ENCODE results near the gene NDOR1.

NDOR1 gene

DNA sequence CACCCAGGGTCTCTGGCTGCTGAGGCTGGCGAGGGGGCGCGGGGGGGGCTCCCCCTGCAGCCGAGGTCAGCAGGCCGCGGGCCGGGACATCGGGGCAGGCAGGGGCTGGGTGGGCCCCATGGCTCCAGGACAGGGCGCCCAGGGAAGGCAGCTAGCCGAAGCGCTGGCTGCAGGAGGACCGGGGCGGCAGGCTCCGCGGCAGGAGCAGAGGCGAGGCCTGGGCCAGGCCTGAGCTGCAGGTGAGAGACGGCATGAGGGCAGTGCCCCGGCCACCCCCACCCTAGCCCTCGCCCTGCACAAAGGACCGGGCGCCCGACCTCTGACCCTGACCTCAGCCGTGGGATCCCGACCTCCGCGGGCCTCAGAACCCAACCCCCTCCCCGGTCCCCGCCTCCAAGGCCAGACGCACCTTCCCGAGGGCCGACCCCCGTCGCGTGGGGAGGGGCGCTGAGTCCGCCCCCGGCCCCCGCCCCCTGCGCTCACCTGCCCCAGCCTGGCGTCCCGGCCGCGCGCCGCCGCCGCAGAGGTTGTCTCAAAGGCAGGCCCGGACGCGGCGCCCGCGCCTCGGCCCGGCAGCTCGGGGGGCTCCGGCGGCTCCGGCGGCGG, 16.1 kb downstream of the NDOR1 start:
- DNase-seq = no peak

DNA sequence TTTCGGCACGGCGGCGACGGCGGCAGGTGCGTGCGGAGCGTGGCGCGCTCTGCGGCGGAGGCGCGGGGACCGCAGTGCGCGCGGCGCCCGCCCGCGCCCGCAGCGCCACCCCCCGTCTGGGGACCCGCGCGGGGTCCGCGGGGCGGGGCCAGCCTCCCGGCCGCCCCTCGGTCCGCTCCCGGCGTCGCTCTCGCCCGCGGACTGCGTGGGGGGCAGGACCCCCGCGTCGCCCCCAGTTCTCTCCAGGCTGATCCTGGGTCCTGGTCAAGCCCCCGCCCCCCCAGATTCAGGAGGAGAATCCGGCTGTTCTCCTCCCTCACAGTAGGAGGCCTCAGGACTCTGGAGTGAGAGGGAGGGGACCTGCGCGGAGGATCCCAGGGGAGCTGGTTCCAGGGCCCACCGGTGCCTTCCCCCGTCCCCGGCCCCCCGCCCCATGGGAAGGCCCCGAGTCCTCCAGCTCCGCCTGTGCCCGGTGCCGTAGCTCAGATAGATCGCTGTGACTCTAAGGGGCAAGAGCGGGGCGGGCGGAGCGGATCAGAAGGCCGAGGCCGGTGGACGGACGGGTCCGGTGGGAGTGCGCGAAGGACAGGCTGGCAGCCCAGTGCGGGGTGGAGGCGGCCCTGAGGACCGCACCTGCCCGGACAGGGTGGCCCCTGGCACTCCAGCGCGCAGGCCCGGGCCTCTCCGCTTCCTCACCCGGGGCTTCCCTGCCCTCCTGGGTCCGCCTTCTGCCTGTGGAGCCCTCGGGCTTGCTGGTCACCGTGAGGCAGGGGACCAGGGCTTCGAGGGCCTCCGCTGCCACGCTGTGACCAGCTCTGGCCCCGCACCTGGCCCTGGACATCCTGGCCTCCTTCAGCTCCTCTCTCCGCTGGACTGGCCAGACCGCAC, 16.9 kb downstream of the NDOR1 start, which contains the start of gene RNF208:
TSS of gene RNF208 (minus strand) at position 51 of the 888 bp plus-strand sequence. CDS start 1,028 bp downstream, outside the sequence.
- DNase-seq = no peak

DNA sequence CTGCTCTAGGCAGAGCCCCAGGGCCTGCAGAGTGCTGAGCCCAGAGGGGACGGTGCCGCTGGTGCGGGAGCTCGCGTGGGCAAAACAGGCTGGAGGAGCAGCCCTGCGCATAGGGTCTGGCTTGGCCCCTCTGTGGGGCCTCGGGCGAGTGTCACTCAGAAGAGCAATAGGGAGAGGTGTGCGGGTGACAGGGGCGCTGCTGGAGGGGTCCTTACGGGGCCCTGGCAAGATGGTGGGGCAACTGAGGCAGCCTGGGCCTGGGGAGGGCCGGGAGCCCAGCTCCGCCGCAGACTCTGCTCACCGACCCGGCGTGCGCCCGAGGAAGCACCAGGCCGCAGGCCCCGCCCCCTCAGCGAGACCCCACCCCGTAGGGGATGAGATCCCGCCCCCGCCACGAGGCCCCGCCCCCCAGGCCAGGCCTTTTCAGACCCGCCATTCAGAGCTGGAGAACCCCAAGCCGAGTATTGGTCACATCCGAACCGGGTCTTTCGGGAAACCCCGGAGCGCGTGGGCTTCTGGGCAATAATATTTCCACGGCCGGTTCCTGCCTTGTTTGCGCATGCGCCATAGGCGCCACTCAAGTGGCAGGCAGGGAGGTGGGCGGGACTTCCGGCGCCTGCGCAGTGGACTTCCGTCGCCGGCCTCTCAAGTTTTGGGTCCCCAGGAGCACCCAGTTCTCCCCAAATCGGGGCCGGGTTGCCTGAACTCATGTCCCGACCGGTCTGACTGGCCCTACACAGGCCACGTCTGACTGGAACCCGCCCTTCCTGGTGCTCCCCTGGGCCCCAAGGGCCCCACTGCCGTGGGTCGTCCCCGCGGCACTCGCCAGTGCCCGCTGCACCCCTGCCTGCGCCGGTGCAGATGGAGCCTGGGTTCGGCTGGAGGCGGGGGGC, 17.8 kb downstream of the NDOR1 start:
- DNase-seq = peak; percentile 91

DNA sequence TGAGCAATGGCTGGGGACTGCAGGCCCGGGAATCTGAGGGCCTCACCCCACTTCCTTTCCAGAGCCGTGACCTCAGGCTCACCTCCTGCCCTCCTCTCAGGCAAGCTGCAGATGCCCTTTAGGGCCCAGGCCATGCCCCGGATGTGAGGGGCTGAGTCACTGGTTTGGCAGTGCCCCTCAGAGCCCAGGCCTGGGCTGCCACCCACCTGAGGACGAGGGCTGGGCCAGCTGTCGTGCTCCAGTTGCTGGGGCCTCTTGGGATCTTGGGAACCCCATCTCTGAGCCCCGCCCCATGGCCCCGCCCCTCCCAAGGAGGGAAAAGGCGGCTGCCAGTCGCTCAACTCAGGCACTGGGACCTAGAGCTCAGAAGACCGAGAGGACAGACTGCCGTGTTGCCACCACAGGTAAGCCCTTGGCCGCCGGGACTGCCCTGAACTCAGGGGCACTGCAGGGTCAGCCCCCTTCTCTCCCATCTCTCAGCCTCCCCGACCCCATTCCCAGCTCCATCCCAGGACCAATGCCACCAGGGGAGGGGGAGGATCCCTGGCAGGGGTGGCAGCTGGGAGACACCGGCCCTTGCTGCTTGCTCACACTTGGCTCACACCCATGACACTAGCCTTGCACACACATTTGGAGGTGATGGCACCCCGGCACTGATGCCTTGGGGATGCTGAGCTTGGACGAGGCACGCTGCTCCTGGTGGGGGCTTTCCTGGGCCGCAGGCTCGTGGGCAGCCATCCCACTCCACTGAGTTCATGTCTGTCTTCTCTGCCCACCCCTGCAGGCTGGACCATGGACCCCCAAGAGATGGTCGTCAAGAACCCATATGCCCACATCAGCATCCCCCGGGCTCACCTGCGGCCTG, 19.6 kb downstream of the NDOR1 start, which contains the start of gene CYSRT1:
TSS of gene CYSRT1 (plus strand) at position 345 of the 865 bp plus-strand sequence. CDS start at position 793, 448 bp downstream.
- no peak for DNase-seq

DNA sequence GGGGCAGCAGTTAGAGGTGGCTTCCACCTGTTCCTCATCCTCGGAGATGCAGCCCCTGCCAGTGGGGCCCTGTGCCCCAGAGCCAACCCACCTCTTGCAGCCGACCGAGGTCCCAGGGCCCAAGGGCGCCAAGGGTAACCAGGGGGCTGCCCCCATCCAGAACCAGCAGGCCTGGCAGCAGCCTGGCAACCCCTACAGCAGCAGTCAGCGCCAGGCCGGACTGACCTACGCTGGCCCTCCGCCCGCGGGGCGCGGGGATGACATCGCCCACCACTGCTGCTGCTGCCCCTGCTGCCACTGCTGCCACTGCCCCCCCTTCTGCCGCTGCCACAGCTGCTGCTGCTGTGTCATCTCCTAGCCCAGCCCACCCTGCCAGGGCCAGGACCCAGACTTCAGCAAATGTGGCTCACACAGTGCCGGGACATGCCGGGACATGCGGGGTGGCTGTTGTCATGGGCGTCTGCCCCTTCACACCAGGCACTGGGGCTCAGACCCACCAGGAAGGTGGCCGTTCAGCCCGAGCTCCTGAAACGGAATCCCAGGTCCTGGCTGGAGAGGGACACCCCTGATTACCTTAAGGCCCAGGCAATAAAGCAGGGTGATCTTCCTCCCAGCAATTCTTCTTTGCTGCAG, 20.3 kb downstream of the NDOR1 start:
- DNase-seq = no peak

DNA sequence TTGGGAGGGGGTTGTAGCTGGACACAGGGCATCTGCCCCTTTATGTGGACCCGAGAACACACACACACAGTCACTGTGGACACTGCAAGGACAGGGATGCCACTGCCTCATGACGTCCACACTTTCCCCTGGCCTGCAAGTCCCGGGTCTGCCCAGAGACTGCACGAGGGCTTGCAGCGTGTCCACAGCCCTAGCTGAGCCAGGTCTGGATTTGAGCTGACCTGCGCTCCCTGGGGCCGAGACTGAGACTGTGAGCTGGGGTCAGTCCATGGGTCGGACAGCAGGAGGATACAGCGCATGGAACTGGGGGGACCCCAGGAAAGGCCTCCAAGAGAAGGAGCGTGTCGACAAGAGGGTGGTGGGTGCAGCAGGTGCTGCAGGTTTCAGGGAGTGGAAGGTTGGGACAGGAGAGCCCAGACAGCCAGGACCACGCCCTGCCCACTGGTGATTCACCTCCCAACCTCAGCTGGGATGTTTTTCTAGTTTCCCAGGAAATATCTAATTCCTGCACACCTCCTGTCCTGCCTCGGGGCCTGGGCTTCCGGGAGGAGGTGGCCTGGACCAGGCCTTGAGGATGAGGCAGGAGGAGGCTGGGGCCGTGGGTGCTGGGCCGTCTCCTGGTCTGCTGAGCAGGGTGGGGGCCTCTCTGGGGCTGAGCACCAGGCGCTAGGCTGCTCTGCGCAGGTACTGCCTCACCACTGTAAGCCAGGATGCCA, 21.0 kb downstream of the NDOR1 start:
- no peak for DNase-seq

DNA sequence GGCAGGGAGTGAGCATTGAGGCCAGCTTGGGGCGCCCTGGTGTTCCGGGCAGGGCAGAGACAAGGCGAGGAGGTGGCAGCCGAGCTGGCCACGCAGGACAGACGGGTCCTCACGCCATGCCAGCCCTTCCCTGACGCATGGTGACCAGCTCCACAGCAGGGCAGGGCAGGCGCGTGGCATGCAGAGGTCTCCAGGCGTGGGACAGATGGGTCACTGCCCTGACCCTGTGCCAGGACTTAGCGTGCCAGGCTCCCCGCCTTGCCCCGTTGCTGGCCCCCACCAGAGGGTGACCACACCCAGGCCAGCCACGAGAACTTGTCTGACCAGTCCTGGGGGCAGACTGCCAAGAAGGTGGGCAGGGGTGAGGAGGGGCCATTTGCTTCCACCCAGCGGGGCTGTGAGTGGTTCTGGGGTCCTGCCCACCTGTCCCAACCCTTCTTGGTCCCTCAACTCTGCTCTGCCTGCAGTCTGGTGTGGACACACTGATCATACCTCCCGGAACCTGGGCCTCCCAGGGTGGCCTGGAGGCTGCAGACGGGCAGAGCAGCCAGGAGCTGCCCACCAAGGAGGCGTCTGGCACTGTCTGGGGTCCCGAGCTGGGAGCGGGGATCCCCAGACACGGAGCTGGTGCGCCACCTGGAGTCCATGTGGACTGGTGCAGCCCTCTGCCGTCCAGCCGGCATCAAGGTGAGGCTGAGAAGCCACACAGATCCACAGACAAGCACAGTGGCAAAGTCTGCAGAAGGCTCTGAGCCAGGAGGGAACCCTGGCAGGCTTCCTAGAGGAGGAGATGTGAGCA, 21.8 kb downstream of the NDOR1 start, which contains the start of gene RNF224:
TSS of gene RNF224 (plus strand) at position 449 of the 799 bp plus-strand sequence. CDS start 834 bp downstream, outside the sequence.
- DNase-seq = peak; percentile 54

DNA sequence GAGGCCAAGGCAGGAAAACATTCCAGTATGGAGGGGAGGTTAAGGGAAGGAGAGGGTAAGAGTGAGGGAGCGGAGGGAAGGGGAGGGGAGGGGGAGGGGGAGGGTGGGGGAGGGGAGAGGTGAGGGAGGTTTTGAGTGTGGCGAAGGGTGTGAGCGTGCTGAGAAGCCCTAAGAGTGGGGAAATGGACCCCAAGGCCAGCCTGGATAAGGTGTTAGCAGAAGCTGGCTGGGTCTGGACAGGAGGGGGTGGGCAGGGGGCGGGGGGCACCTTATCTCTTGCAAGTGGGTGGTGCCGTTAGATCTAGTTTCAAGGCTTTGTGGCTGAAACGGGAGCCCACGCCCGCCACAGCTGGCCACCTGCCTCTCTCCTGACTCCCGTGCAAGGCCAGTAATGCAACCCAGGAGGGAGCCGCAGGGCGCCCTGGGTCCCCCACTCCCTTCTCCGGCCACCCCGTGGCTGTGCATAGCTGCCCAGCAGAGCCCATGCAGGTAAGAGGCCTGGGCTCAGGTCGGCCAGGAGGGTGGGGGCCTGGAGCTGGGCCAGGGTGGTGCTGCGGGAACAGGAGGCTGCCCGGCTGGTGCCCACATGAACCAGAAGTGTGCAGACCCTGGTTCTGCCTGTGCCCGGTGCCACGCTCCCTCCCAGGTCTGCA, 22.5 kb downstream of the NDOR1 start:
- DNase-seq = no peak

DNA sequence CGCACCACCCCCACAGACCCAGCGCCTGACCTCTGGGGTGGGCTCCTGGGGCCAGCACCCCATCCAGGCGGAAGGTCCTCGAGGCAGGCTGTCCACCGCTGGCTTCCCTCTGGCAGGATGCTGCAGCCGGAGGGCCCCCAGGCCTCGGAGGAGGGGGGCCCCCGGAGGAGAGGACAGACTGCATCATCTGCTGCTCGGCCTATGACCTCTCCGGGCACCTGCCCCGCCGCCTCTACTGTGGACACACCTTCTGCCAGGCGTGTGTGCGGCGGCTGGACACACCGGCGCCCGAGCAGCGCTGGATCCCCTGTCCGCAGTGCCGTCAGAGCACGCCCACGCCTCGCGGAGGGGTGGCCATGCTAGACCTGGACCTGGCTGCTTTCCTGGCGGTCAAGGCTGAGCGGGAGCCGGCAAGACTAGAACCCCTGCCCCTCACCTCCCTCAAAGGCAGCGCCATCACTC, 23.0 kb downstream of the NDOR1 start:
- no peak for DNase-seq

DNA sequence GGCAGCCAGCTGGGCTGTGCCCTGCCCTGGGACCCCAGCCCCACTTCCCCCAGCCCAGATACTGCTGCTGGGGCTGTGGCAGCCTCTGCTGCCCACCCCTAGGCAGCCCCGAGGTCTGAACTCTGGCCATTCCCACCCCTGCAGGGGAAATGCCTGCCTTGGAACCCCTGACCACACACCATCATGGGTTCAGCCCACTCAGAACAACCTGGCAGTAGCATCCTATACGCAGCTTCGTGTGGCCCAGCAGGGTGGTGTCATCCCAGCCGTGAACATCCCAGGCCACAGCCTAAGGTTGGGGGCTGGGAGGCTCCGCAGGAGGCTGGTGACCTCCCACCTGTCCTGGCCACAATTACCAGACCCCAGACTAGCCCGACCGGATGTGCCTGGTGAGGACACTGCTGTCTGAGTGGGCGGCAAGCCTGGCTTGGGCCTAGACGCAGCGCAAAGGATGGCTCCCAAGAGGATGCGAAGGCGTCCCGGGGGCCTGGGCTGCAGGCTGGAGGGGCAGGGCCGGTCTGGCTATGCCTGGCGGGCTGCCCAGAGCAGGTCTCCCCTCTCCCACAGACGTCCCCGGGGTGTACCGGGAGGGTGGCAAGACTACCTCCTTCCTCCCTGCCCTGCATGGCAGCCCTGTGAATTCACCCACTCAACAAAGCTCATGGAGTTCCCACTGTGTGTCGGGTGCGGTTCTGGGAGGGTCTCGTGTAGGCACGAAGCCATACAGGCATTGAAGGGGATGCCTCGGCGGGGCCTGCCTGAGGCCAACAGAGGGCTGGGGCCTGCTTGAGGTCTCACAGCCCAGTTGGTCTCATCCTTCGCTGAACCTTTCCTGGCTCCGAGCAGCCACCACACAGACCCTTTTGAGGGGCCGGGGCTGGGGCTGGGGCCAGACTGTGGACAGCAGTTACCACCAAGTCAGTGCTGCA, 23.7 kb downstream of the NDOR1 start:
- no peak for DNase-seq

DNA sequence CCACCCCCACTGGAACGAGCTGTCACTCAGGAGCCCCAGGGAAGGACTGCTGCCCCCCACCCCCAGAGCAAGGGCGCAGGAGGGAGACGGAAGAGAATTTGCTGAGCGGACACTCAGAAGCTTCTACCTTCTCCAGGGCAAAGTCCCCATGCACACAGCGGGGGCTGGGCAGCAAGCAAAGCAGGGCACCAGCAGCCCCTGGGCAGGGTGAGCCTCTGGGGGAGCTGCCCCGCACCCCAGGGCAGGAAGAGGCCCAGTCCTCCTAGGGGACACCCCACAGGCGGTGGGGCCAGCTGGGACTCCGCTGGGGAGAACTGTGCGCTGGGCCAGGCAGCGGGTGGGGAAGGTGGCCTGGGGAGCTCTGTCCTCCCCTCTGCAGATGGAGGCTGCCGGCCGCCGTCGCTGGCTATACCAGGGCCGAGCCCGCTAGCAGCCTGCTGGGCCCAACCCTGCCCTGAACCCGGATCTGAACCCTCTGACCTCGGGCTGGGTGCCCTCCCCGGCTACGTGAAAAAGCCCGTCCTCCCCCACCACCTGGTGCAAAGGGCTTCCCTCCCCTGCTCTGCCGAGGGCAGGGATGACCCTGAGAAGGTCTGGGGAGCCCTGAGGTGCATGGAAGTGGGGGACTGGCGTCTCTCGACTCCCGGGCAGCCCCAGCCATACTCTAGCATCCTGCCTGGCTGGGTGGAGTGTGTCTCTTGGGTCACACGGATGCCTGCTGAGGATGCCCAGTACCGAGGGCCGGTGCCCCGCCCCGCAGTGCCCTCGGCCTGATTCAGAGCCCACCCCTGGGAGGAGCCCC, 24.6 kb downstream of the NDOR1 start:
- no peak for DNase-seq

DNA sequence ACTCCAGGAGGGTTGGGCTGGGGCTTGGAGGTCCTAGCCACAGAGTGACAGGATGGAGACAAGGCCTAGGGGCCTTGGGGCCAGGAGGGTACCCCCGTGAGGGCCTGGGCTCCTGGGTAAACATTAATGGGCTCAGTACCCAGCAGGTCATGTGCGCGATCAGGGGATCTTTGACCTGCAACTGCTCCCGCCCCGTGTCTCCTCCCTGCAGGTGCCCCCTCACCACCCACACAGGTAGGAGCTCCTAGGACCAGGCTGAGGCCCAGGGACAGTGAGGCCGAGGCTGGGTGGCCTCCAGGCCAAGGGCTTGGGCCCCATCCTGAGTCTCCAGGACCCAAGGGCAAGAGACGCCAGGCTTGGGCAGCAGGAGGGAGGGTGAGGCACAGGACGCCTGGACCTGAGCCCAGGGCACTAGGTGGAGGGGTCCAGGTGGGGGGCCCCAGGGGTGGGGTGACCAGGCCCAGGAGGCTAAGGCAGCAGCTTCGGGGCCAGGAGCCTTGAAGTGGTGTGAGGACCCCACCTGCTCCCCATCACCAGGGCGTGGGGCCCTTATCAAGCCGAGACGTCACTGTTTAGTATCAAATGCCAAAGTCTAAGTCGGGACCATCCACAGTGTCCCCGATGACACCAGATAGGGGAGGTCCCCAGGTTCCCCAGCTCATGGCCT, 25.3 kb downstream of the NDOR1 start, which contains the start of gene SLC34A3:
TSS of gene SLC34A3 (plus strand) at position 197 of the 667 bp plus-strand sequence. CDS start 802 bp downstream, outside the sequence.
- no peak for DNase-seq

DNA sequence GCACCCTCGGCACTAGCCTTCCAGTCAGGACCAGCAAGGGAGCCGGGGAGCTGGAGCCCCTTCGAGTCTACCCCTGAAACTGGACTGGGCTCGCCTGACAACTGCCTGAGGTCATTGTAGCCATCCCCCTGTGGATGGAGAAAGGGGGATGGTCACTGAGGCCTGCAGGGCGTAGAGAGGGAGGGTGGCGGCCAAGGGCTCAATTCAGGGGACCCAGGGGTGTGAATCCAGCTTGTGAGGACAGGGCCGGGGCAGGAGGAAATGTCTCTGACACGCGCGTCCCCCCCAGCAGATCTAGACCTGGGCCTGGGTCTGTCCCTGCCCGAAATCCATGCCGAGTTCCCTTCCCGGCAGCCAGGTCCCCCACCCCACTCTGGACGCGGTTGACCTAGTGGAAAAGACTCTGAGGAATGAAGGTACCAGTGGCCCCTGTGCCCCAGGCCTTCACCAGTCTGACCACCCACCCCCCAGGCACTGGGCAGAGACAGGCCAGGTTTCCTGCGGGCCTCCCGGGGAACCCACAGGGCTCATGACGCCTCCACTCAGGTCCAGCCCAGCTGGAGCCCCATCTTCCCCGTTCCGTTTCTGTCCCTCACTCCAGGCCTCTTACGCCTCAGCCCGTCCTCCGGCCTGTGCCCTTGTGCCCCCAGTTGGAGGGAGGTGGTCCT, 26.0 kb downstream of the NDOR1 start:
- no peak for DNase-seq

DNA sequence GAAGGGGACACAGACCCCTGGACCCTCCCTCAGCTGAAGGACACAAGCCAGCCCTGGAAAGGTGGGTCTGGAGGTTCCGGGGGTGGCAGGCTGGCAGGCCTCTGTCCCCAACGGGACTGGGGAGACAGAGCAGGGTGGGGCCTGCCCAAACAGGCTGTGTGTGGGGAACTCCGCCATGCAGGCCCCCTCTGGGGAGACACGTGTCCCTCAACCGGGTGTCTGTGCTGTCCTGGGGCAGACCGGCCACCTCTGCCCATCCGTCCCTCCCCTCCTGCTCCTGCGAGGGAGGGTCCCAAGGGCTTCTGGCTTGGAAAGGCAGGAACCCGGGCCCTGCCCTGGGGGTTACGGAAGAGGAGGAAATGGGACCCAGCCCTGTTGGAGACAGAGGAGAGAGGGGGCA, 26.6 kb downstream of the NDOR1 start:
- no peak for DNase-seq

DNA sequence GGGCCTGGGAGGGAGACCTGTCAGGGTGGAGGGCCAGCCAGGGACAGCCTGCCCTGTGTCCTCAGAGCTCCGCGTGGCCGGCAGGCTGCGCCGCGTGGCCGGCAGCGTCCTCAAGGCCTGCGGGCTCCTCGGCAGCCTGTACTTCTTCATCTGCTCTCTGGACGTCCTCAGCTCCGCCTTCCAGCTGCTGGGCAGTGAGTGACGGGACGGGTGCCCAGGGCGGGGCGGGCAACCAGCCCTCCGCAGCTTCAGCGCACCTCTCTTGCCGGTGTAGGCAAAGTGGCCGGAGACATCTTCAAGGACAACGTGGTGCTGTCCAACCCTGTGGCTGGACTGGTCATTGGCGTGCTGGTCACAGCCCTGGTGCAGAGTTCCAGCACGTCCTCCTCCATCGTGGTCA, 27.0 kb downstream of the NDOR1 start:
- no peak for DNase-seq

Measured in NCI-H1105 treated with DMSO at 0.1 percent for 48 hours (cell line).